Muscle of leg (tissue), 11 donors: ENCODE results near the gene NRG3. TPM values are rescaled to one million over a fixed set of nuclear protein-coding genes. Genes with fewer than 3 reads are reported as not detected.
A peak's percentile ranks its signal among the peaks of the same experiment; 100 is the strongest.
"Not testable (repeated sequence)": the region's sequence is repeated elsewhere in the genome, so short reads cannot be mapped to it uniquely, and the experiment has no call there.

Source experiments
- DNase-seq: peaks from one replicate; pipeline ENCODE4 v3.0.0; 2013
- H3K27ac ChIP-seq: one replicate; pipeline ENCODE4 v1.5.1; 2013; ENCODE audit warnings: mild to moderate bottlenecking, low read length, control low read depth
- H3K27me3 ChIP-seq: one replicate; pipeline ENCODE4 v1.6.1; 2013; ENCODE audit warnings: low read length; ENCODE audit not compliant: control insufficient read depth, insufficient read depth
- H3K36me3 ChIP-seq: one replicate; pipeline ENCODE4 v1.6.1; 2013; ENCODE audit warnings: low read length; ENCODE audit not compliant: control insufficient read depth, insufficient read depth
- H3K4me1 ChIP-seq: one replicate; pipeline ENCODE4 v1.6.1; 2013; ENCODE audit warnings: low read length; ENCODE audit not compliant: control insufficient read depth, insufficient read depth
- H3K4me3 ChIP-seq: one replicate; pipeline ENCODE4 v1.5.1; 2013; ENCODE audit warnings: low read length, control low read depth
- H3K9me3 ChIP-seq: replicated peaks from 2 replicates; pipeline ENCODE4 v1.6.1; 2013; ENCODE audit warnings: low read depth, low read length; ENCODE audit not compliant: control insufficient read depth
- WGBS: methylation state at CpG from one replicate; pipeline ENCODE4 v1.1.5; 2013; ENCODE audit warnings: missing lambda C conversion rate; ENCODE audit not compliant: insufficient coverage; 5-methylcytosine and 5-hydroxymethylcytosine counted together
- polyA plus RNA-seq, 8 donors: library from polyadenylated mRNA; unstranded; fragments of 120-200 nt; gene quantifications; one replicate each; pipeline versions ENCODE4 v1.2.1 to v1.2.3, GENCODE V29; 2013; ENCODE audit warnings: inconsistent platforms in 1 of 8, low replicate concordance in 1 of 8; ENCODE audit not compliant: insufficient read length in 8 of 8, insufficient read depth in 1 of 8
- total RNA-seq: library from RNA; stranded (reverse); fragments of 120-200 nt; gene quantifications from one replicate; pipeline ENCODE4 v1.2.4, GENCODE V29; 2013

Gene NRG3
- total and polyA plus RNA-seq, 9 donors: 0.04 to 0.60 (median 0.18) TPM

DNA sequence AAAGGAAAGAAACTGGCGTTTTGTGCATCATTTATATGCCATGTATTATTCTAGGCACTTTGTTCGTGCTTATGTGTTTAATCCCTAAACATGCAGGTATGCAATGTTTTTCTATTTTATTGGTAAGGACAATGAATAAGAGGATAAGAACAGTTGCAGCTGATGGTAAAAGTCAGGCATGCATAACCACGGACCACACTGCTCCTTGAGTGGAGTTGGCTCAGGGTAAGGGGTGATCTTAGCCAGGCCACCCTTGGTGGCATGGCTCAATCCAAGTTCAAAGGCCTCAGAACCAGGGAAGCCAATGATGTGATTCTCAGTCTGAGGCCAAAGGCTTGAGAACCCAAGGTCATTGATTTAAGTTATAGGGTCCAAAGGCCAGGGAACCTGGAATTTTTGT lies 1068.1 kb downstream of the NRG3 start:
- no peak for DNase-seq
- Histone ChIP-seq H3K27ac (no peak overlapping the region), H3K4me1 (peaks cover 4% of the 10 kb centered on the region), H3K9me3 (peaks cover 5% of the 10 kb centered on the region), H3K27me3 (no peaks in the 10 kb centered on the region), H3K36me3 (no peaks in the 10 kb centered on the region), H3K4me3 (no peak overlapping the region)
- WGBS: 67% methylated on average over 2 of the region's 3 CpGs

DNA sequence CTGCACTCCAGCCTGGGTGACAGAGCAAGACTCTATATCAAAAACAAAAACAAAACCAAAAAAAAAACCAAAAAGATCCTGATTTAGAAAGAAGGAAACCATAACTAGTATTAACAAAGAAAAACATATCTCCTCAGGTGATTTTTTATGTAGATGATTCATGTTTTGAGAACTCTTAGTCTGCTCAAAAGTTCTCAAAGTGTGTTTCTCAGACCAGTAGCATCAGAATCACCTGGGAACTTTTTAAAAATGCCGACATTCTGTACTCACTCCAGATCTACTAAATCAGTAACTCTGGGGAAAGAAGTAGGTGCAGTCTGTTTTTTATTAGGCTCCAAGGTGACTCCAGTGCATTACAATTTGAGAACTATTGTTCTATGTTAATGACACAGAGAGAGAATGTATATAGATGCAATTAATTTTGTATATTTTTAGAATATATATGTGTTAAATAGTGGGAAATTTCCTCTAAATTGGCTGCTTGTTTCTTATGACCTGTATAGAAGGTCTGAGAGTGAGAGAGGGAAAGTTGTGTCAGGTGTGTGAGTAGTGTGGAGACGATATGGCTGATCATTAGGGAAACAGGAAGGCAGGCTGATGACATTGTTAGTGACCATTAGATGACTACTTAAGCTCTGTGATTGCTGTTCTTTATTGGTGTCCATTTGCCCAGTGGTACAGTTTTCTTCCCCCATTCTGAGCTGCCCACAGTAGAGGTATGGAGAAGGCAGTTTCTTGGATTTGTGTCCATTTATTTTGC lies 1075.0 kb downstream of the NRG3 start:
- 67% methylated on average over 1 of the region's 2 CpGs for WGBS

DNA sequence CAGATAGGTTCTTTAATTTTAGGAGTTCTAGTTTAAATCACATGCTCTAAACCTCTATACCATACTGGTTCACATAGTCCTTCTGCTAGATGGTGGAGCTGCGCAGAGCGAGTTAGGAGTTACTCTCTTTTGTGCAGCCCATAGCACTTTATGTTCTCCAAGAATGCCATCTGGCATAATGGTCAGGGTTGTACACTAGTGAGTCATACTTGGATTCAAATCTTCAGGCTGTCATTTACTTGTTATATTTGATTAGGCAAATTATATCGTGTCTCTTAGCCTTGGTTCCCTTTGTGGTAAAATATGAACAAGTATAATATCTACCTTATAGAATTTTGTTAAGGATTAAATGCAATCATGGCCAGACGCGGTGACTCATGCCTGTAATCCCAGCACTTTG lies 1078.3 kb downstream of the NRG3 start:
- no peaks in the 10 kb centered on the region for H3K4me1 ChIP-seq
- 100% methylated on average over 1 of the region's 5 CpGs for WGBS
- H3K27ac ChIP-seq: no peak overlapping the region
- H3K4me3 ChIP-seq: no peak overlapping the region
- H3K27me3 ChIP-seq: no peaks in the 10 kb centered on the region
- H3K36me3 ChIP-seq: no peaks in the 10 kb centered on the region
- H3K9me3 ChIP-seq: no peaks in the 10 kb centered on the region
- no peak for DNase-seq

More for the DNA sequence above, 1075.0 kb downstream of the NRG3 start:
- Histone ChIP-seq H3K27me3 (no peaks in the 10 kb centered on the region), H3K36me3 (no peaks in the 10 kb centered on the region), H3K4me1 (no peaks in the 10 kb centered on the region), H3K4me3 (no peak overlapping the region), H3K9me3 (peaks cover 5% of the 10 kb centered on the region), H3K27ac (no peak overlapping the region)
- DNase-seq: no peak

DNA sequence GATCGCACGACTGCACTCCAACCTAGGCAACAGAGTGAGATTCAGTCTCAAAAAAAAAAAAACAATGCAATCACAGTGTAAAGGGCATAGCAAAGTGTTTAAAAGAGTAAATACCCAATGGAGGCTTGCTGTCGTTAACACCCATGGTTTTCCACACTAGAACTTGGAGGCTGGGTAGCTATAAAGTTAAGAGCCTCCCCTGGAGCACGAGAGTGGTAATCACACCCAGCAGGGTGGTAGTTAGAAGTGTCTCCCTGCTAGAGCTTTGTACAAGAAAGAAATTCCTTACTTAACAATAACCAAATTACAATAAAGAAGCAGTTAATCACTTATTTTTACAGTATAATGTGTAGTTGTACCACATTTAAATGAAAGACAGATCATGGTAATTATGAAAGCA lies 1078.9 kb downstream of the NRG3 start:
- WGBS: 0% methylated on average over 1 of the region's 4 CpGs
- no peaks in the 10 kb centered on the region for H3K27me3 ChIP-seq
- no peaks in the 10 kb centered on the region for H3K36me3 ChIP-seq
- H3K9me3 ChIP-seq: no peaks in the 10 kb centered on the region
- no peak overlapping the region for H3K4me3 ChIP-seq
- no peak for DNase-seq
- H3K27ac ChIP-seq: no peak overlapping the region
- no peaks in the 10 kb centered on the region for H3K4me1 ChIP-seq

DNA sequence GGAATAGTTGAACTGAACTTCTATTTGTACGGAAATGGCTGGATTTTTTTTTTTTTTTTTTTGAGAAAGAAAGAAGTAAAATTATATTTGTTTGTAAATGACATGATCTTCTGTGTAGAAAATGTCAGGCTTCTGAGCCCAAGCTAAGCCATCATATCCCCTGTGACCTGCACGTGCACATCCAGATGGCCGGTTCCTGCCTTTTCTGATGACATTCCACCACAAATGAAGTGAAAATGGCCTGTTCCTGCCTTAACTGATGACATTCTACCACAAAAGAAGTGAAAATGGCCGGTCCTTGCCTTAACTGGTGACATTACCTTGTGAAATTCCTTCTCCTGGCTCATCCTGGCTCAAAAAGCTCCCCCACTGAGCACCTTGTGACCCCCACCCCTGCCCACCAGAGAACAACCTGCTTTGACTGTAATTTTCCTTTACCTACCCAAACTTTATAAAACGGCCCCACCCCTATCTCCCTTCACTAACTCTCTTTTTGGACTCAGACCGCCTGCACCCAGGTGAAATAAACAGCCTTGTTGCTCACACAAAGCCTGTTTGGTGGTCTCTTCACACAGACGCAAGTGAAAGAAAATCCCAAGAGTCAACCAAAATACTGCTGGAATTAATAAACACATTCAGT lies 1085.5 kb downstream of the NRG3 start:
- not testable (repeated sequence) for DNase-seq
- 59% methylated on average over 4 of the region's 7 CpGs for WGBS

DNA sequence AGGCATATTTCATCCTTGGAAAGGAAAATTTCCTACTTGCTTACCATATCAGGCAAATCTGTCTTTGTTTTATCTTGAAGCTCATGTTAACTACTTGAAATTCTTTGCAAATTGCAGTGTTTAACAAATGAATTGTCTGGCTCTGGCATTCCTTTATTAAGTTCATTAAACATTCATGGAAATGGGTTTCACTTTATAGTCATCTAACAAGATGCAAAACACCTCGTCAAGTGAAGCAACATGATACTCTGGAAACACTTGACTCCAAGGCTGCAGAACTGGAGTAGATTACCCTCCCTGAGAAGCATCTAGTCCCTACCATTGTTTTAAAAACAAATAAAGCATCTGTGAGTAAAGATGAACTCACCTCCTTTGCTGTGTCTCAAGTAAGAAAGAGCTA lies 1086.9 kb downstream of the NRG3 start:
- 100% methylated on average over 1 of the region's 1 CpG for WGBS
- no peak for DNase-seq
- H3K36me3 ChIP-seq: no peaks in the 10 kb centered on the region

More for the DNA sequence above, 1085.5 kb downstream of the NRG3 start:
- H3K4me3 ChIP-seq, H3K36me3 ChIP-seq, H3K9me3 ChIP-seq, H3K4me1 ChIP-seq, H3K27me3 ChIP-seq, H3K27ac ChIP-seq: not testable (repeated sequence)

DNA sequence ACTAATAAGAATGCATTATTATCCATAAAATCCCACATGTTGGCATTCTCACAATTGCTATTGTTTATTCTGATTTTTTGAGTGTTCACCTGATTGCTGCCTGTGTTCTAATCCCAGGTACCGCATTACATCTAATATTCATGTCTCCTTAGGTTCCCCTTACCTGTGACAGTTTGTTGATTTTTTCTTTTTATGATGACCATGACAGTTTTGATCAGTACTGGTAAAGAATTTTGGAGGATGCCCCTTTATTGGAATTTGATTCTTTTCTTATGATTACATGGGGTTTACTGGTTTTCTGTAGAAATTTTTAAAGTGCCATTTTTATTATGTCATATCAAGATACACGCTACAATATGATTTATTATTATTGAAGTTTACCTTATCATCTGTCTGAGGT lies 1091.1 kb downstream of the NRG3 start:
- H3K27ac ChIP-seq: no peak overlapping the region
- DNase-seq: no peak
- H3K9me3 ChIP-seq: no peaks in the 10 kb centered on the region
- WGBS: no CpG with 5 or more reads among the region's 2 CpGs
- H3K4me3 ChIP-seq: no peak overlapping the region
- H3K27me3 ChIP-seq: no peaks in the 10 kb centered on the region
- no peaks in the 10 kb centered on the region for H3K4me1 ChIP-seq
- no peaks in the 10 kb centered on the region for H3K36me3 ChIP-seq

More for the DNA sequence above, 1086.9 kb downstream of the NRG3 start:
- Histone ChIP-seq H3K9me3 (no peaks in the 10 kb centered on the region), H3K4me3 (no peak overlapping the region), H3K27me3 (no peaks in the 10 kb centered on the region), H3K4me1 (no peaks in the 10 kb centered on the region), H3K27ac (no peak overlapping the region)

DNA sequence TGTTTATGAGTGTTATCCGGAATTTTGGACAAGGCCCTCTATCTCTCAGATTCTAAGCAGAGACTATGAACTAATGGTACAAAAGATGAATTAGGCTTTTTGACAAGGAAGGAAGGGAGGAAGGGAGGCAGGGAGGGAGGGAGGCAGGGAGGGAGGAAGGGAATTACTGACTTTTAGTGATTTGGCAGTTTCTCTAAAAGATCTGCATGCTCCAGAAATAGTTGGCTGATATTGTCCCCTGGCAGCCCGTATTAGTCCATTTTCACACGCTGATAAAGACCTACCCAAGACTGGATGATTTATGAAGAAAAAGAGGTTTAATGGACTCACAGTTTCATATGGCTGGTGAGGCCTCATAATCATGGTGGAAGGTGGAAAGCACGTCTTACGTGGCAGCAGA lies 1093.5 kb downstream of the NRG3 start:
- Histone ChIP-seq H3K27ac (no peak overlapping the region), H3K36me3 (no peaks in the 10 kb centered on the region), H3K9me3 (no peaks in the 10 kb centered on the region), H3K4me3 (no peak overlapping the region), H3K27me3 (no peaks in the 10 kb centered on the region), H3K4me1 (no peaks in the 10 kb centered on the region)
- WGBS: no CpG with 5 or more reads among the region's 5 CpGs
- DNase-seq: no peak

DNA sequence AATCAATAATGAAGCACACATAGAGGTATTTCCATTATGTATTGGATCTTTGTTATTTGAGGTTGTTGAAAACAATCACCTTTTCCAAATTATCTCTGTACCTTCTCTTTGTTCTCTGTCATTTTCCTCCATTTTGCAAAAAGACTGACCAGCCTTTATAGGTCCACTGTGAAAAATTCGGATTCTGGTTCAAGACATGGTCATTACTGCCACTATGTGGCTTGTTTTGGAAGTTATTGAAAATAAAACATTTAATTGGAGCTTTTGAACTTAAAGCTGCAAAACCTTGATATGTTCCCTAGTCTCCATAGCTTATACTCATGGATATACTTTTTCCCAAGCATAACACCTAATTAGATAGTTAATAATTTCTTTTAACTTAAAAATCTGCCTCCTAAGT lies 1094.4 kb downstream of the NRG3 start:
- Histone ChIP-seq H3K4me3 (no peak overlapping the region), H3K9me3 (no peaks in the 10 kb centered on the region), H3K4me1 (no peaks in the 10 kb centered on the region), H3K27ac (no peak overlapping the region), H3K27me3 (no peaks in the 10 kb centered on the region), H3K36me3 (no peaks in the 10 kb centered on the region)
- peak; percentile 13 for DNase-seq
- no CpG with 5 or more reads among the region's 1 CpG for WGBS

DNA sequence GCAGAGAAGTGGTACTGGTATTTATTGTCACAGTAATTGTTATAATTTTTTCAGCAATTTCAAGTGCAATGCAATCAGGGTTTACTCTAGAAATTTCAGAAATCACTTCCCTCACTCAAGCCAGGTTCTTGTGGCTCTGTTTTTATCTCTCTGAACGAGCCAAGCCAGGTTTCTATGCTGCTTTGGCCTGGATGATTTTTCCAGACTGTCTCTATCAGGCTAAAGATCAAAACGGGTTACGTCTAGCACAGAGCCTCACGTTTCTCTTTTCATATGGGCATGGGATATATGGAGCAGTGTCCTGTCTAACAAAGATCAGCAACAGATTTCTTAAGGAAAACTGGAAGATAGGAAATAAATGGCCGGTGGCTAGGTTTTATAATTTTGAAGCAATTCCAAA lies 1105.3 kb downstream of the NRG3 start:
- Histone ChIP-seq H3K36me3 (no peaks in the 10 kb centered on the region), H3K9me3 (no peaks in the 10 kb centered on the region), H3K27ac (no peak overlapping the region), H3K4me1 (no peaks in the 10 kb centered on the region), H3K4me3 (no peak overlapping the region), H3K27me3 (no peaks in the 10 kb centered on the region)
- peak; percentile 8 for DNase-seq
- 14% methylated on average over 1 of the region's 5 CpGs for WGBS
